Measurements from ENCODE around the gene PRMT9.

PRMT9 gene

DNA sequence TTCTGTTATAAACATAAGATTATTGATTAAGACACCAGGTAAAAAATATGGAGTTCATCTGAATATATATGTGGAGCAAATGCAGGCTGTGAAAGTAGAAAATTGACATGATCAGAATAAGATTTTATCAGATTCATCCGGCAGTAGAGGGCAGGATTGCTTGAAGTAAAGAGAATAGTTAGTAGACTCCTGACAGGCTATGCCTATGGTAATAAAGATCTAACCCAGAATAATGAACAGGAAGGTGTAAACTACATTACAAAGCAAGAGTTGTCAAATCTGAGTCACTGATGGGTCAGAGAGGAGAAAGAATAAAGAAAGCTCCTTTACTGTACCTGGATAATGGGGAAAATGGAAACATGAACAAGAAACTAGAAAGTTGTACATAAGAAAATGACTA lies 87.6 kb downstream of the PRMT9 start:
- TF ChIP-seq HOXA7 (CRISPR knock-in tag; IDR thresholded peaks at IDR 0.05; ENCODE audit: borderline replicate concordance) = no peak
- TF ChIP-seq ZNF654 (tag by site-specific recombination; IDR thresholded peaks at IDR 0.05; ENCODE audit: low read depth) = peak; percentile 29; the same call in 1 of the 2 replicates
- TF ChIP-seq ZBTB7A (tag by site-specific recombination; IDR thresholded peaks at IDR 0.05; ENCODE audit: low read depth) = no peak
- no peak for TF ChIP-seq ZNF626 (tag by site-specific recombination; IDR thresholded peaks at IDR 0.05)
- TF ChIP-seq, protein P1, sequence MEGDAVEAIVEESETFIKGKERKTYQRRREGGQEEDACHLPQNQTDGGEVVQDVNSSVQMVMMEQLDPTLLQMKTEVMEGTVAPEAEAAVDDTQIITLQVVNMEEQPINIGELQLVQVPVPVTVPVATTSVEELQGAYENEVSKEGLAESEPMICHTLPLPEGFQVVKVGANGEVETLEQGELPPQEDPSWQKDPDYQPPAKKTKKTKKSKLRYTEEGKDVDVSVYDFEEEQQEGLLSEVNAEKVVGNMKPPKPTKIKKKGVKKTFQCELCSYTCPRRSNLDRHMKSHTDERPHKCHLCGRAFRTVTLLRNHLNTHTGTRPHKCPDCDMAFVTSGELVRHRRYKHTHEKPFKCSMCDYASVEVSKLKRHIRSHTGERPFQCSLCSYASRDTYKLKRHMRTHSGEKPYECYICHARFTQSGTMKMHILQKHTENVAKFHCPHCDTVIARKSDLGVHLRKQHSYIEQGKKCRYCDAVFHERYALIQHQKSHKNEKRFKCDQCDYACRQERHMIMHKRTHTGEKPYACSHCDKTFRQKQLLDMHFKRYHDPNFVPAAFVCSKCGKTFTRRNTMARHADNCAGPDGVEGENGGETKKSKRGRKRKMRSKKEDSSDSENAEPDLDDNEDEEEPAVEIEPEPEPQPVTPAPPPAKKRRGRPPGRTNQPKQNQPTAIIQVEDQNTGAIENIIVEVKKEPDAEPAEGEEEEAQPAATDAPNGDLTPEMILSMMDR (tag by site-specific recombination; IDR thresholded peaks at IDR 0.05) = no peak
- TF ChIP-seq ZNF747 (tag by site-specific recombination; IDR thresholded peaks at IDR 0.05) = no peak
- TF ChIP-seq ZNF792 (tag by site-specific recombination; IDR thresholded peaks at IDR 0.05) = no peak
- no peak for TF ChIP-seq IKZF3 (tag by site-specific recombination; IDR thresholded peaks at IDR 0.05)
- CTCF ChIA-PET = interaction anchor here (0.6 to 3.3 kb wide), 5 partner anchors 10 to 270 kb away, joined by 3 to 23 read pairs (median 5); partner anchors contain the start of gene TMEM184C
- Histone ChIP-seq H3K9me3 (ENCODE audit: control insufficient read depth, insufficient read depth, low read depth, low read length) (no peaks in the 10 kb centered on the region), H3K4me1 (ENCODE audit: control insufficient read depth, insufficient read depth, low read length) (no peaks in the 10 kb centered on the region), H3K4me3 (ENCODE audit: low read depth, low read length) (no peak overlapping the region), H3K27ac (ENCODE audit: extremely low read depth, low read depth, low read length) (no peak overlapping the region), H3K36me3 (ENCODE audit: control insufficient read depth in 2 of 2, insufficient read depth in 1 of 2, low read length in 2 of 2) (no peaks in the 10 kb centered on the region)
- POLR2A ChIA-PET = interaction anchor here (0.9 to 1.7 kb wide), 2 partner anchors 21 to 271 kb away, joined by 3 to 4 read pairs; partner anchors contain the start of gene TMEM184C

DNA sequence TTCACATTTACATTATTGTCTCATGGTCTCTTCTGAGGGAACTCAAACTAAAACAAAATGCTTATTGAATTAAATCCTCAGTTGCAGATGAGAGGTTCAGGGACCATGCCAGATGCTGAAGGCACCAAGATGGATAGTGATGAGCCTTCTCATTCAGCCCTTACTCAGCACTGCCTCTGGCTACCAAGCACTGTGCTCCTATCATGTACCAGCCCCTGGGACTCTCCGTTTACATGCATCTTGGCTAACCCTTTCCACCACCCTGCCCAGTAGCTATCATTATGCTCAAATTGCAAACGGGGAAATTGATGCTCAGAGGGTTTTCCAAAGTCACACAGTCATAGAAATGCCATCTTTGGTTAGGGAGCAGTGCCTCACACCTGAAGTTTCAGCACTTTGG lies 89.4 kb downstream of the PRMT9 start:
- POLR2A ChIA-PET = no interaction called here

DNA sequence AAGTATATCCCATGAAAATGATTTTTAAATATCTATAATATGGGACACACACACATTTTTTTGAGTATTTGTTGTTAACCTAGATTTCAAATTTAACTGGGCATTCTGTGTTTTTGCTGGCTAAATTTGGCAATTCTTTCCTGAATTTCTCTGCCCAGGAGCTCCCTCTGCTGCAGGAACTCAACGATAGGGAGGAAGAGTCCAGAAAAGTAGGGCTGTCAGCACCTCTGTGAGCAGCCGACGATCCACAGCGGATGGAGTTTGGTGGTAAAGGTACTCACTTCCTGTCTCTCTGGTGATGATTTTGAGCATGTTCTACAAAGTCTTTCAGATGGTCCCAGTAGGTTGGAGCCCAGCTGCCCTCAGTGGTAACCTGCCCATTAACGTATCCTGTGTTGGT lies 89.9 kb downstream of the PRMT9 start:
- H3K4me3 ChIP-seq (ENCODE audit: low read depth, low read length) = no peak overlapping the region
- CTCF ChIA-PET = interaction anchor here (0.7 kb wide), 1 partner anchor 483 kb away, joined by 3 read pairs; no protein-coding TSS in a partner anchor
- H3K4me1 ChIP-seq (ENCODE audit: control insufficient read depth, insufficient read depth, low read length) = no peaks in the 10 kb centered on the region
- POLR2A ChIA-PET = no interaction called here
- TF ChIP-seq SCRT2 (tag by site-specific recombination; IDR thresholded peaks at IDR 0.05) = no peak
- no peak for TF ChIP-seq ZNF133 (tag by site-specific recombination; IDR thresholded peaks at IDR 0.05)
- no peak for TF ChIP-seq KLF7 (tag by site-specific recombination; IDR thresholded peaks at IDR 0.05; ENCODE audit: borderline replicate concordance)
- TF ChIP-seq ZNF670 (tag by site-specific recombination; IDR thresholded peaks at IDR 0.05; ENCODE audit: low read depth) = no peak
- TF ChIP-seq ZNF132 (tag by site-specific recombination; IDR thresholded peaks at IDR 0.05; ENCODE audit: borderline replicate concordance) = no peak
- TF ChIP-seq, protein P2, sequence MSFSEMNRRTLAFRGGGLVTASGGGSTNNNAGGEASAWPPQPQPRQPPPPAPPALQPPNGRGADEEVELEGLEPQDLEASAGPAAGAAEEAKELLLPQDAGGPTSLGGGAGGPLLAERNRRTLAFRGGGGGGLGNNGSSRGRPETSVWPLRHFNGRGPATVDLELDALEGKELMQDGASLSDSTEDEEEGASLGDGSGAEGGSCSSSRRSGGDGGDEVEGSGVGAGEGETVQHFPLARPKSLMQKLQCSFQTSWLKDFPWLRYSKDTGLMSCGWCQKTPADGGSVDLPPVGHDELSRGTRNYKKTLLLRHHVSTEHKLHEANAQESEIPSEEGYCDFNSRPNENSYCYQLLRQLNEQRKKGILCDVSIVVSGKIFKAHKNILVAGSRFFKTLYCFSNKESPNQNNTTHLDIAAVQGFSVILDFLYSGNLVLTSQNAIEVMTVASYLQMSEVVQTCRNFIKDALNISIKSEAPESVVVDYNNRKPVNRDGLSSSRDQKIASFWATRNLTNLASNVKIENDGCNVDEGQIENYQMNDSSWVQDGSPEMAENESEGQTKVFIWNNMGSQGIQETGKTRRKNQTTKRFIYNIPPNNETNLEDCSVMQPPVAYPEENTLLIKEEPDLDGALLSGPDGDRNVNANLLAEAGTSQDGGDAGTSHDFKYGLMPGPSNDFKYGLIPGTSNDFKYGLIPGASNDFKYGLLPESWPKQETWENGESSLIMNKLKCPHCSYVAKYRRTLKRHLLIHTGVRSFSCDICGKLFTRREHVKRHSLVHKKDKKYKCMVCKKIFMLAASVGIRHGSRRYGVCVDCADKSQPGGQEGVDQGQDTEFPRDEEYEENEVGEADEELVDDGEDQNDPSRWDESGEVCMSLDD (tag by site-specific recombination; IDR thresholded peaks at IDR 0.05) = no peak
- TF ChIP-seq, protein P3, sequence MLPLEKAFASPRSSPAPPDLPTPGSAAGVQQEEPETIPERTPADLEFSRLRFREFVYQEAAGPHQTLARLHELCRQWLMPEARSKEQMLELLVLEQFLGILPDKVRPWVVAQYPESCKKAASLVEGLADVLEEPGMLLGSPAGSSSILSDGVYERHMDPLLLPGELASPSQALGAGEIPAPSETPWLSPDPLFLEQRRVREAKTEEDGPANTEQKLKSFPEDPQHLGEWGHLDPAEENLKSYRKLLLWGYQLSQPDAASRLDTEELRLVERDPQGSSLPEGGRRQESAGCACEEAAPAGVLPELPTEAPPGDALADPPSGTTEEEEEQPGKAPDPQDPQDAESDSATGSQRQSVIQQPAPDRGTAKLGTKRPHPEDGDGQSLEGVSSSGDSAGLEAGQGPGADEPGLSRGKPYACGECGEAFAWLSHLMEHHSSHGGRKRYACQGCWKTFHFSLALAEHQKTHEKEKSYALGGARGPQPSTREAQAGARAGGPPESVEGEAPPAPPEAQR (tag by site-specific recombination; IDR thresholded peaks at IDR 0.05) = no peak
- no peak for TF ChIP-seq ZNF24 (tag by site-specific recombination; IDR thresholded peaks at IDR 0.05)
- TF ChIP-seq, protein P4, sequence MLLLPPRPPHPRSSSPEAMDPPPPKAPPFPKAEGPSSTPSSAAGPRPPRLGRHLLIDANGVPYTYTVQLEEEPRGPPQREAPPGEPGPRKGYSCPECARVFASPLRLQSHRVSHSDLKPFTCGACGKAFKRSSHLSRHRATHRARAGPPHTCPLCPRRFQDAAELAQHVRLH (tag by site-specific recombination; IDR thresholded peaks at IDR 0.05) = no peak
- no peaks in the 10 kb centered on the region for H3K9me3 ChIP-seq (ENCODE audit: control insufficient read depth, insufficient read depth, low read depth, low read length)
- no peaks in the 10 kb centered on the region for H3K36me3 ChIP-seq (ENCODE audit: control insufficient read depth in 2 of 2, insufficient read depth in 1 of 2, low read length in 2 of 2)
- H3K27ac ChIP-seq (ENCODE audit: extremely low read depth, low read depth, low read length) = no peak overlapping the region

More for the DNA sequence above, 89.4 kb downstream of the PRMT9 start:
- Histone ChIP-seq H3K9me3 (ENCODE audit: control insufficient read depth, insufficient read depth, low read depth, low read length) (no peaks in the 10 kb centered on the region), H3K27ac (ENCODE audit: extremely low read depth, low read depth, low read length) (no peak overlapping the region), H3K4me3 (ENCODE audit: low read depth, low read length) (no peak overlapping the region), H3K36me3 (ENCODE audit: control insufficient read depth in 2 of 2, insufficient read depth in 1 of 2, low read length in 2 of 2) (no peaks in the 10 kb centered on the region), H3K4me1 (ENCODE audit: control insufficient read depth, insufficient read depth, low read length) (no peaks in the 10 kb centered on the region)
- TF ChIP-seq ZNF366 (tag by site-specific recombination; conservative IDR thresholded peaks at IDR 0.05) (no peak), ZNF112 (tag by site-specific recombination; IDR thresholded peaks at IDR 0.05) (no peak)
- CTCF ChIA-PET = interaction anchor here (0.7 kb wide), 1 partner anchor 483 kb away, joined by 3 read pairs; no protein-coding TSS in a partner anchor
